ENCODE measurements around the gene FAM193A. TPM values are rescaled to one million over a fixed set of nuclear protein-coding genes. Genes with fewer than 3 reads are reported as not detected.
"Not testable (repeated sequence)": the region's sequence is repeated elsewhere in the genome, so short reads cannot be mapped to it uniquely, and the experiment has no call there.

Gene FAM193A
- total RNA-seq, 2 donors from 2014 or later, result 36.2 to 36.5 TPM

DNA sequence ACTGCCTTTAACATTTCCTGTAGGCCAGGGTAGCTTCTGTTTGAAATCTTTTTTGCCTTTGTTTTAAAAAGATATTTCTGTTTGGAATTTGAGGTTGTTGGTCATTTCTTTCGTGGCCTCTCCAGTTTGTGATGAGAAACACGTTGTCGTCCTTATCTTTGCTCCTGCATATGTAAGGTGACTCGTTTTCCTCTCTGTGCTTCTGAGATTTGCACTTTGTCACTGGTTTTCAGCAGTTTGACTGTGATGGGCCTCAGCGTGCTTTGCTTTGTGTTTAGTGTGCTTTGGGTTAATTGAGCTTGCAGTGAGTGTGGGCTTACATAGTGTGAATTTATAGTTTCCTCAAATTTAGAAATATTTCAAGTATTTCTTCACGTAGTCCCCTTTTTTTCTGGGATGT, 81.5 kb downstream of the FAM193A start:
- H3K27ac Mint-ChIP-seq, result no peak overlapping the region
- H3K36me3 Mint-ChIP-seq (ENCODE audit: insufficient read depth in 2 of 2), result peaks cover 0 to 3% of the 10 kb centered on the region in 2 donors
- DNase-seq (no peak), ATAC-seq (replicated peaks in 1 of 2) (no peak)
- no peaks in the 10 kb centered on the region for H3K27me3 Mint-ChIP-seq (ENCODE audit: low read depth)
- peaks cover 35% of the 10 kb centered on the region for H3K4me1 Mint-ChIP-seq (ENCODE audit: low read depth)
- no peak overlapping the region for H3K4me3 Mint-ChIP-seq
- no peaks in the 10 kb centered on the region for H3K9me3 Mint-ChIP-seq

GRCh38 chr4:2618729-2619128, 82.3 kb downstream of the FAM193A start:
- H3K27me3 Mint-ChIP-seq (ENCODE audit: low read depth); H3K27ac Mint-ChIP-seq; DNase-seq; H3K9me3 Mint-ChIP-seq; H3K36me3 Mint-ChIP-seq (ENCODE audit: insufficient read depth in 2 of 2); ATAC-seq (replicated peaks in 1 of 2): not testable (repeated sequence)
- Mint-ChIP-seq H3K4me3 (peak overlapping the region in 1 of 2 donors; percentile 17), H3K4me1 (ENCODE audit: low read depth) (peaks cover 34% of the 10 kb centered on the region)

DNA sequence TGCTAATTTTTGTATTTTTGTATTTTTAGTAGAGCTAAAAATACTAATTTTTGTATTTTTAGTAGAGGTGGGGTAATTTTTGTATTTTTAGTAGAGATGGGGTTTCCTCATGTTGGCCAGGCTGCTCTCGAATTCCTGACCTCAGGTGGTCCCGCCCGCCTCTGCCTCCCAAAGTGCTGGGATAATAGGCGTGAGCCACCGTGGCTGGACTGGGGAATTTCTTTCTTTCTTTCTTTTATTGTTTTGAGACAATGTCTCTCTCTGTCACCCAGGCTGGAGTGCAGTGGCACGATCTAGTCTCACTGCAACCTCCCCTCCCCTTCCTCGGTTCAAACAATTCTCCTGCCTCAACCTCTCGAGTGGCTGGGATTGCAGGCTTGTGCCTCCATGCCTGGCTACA, 83.0 kb downstream of the FAM193A start:
- Mint-ChIP-seq H3K27me3 (ENCODE audit: low read depth) (no peaks in the 10 kb centered on the region), H3K27ac (no peak overlapping the region)

DNA sequence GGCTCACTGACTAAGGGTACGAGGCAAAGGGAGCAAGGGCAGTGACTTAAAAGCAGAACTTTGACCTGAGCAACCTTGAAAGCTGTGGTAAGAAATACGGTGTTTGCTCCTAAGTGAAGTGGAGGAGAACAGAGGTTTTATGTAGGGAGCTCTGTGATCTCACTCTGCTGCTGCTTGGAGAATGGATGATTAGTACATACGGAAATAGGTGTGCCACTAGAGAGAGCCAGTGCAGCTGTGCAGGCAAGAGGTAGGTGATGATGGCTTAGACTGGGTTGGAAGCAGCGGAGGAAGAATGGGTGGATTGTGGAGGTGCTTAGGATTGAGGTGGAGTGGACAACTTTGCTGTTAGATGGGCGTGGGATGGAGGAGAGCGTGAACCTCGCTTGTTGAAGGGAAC, 85.0 kb downstream of the FAM193A start:
- Mint-ChIP-seq H3K9me3 (no peaks in the 10 kb centered on the region), H3K4me1 (ENCODE audit: low read depth) (peaks cover 29% of the 10 kb centered on the region), H3K27ac (peak overlapping the region; percentile 24), H3K27me3 (ENCODE audit: low read depth) (no peaks in the 10 kb centered on the region), H3K36me3 (ENCODE audit: insufficient read depth in 2 of 2) (peaks cover 3 to 6% of the 10 kb centered on the region in 2 donors), H3K4me3 (no peak overlapping the region)
- ATAC-seq (replicated peaks in 1 of 2) (no peak), DNase-seq (no peak)

More for the DNA sequence above, 83.0 kb downstream of the FAM193A start:
- peaks cover 0 to 3% of the 10 kb centered on the region in 2 donors for H3K36me3 Mint-ChIP-seq (ENCODE audit: insufficient read depth in 2 of 2)
- no peak overlapping the region for H3K4me3 Mint-ChIP-seq
- no peaks in the 10 kb centered on the region for H3K9me3 Mint-ChIP-seq
- DNase-seq (no peak), ATAC-seq (replicated peaks in 1 of 2) (no peak)
- H3K4me1 Mint-ChIP-seq (ENCODE audit: low read depth), result peaks cover 29% of the 10 kb centered on the region

DNA sequence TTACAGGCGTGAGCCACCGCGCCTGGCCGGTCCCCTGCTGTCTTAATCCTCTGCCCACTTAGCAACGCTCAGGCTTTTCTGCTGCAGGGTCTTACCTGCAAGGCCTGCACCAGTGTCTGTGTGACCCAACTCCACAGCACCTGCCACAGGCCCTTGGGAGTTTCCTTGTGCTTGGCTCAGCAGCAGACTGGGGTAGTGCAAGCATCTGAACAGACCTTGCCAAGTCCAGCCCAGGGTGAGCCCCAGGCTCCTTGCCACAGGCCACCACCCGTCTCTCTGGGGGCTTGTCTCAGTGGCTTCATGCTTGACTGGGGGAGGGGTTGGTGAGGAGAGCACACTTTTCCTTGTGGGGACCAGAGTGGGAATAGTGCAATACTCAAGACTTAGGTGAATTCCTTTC, 87.0 kb downstream of the FAM193A start:
- H3K4me1 Mint-ChIP-seq (ENCODE audit: low read depth), result peaks cover 20% of the 10 kb centered on the region
- no peak for DNase-seq
- H3K27ac Mint-ChIP-seq, result no peak overlapping the region
- H3K4me3 Mint-ChIP-seq, result no peak overlapping the region
- H3K36me3 Mint-ChIP-seq (ENCODE audit: insufficient read depth in 2 of 2), result peaks cover 3 to 10% of the 10 kb centered on the region in 2 donors
- no peaks in the 10 kb centered on the region for H3K9me3 Mint-ChIP-seq
- no peak for ATAC-seq (replicated peaks in 1 of 2)
- H3K27me3 Mint-ChIP-seq (ENCODE audit: low read depth), result no peaks in the 10 kb centered on the region

DNA sequence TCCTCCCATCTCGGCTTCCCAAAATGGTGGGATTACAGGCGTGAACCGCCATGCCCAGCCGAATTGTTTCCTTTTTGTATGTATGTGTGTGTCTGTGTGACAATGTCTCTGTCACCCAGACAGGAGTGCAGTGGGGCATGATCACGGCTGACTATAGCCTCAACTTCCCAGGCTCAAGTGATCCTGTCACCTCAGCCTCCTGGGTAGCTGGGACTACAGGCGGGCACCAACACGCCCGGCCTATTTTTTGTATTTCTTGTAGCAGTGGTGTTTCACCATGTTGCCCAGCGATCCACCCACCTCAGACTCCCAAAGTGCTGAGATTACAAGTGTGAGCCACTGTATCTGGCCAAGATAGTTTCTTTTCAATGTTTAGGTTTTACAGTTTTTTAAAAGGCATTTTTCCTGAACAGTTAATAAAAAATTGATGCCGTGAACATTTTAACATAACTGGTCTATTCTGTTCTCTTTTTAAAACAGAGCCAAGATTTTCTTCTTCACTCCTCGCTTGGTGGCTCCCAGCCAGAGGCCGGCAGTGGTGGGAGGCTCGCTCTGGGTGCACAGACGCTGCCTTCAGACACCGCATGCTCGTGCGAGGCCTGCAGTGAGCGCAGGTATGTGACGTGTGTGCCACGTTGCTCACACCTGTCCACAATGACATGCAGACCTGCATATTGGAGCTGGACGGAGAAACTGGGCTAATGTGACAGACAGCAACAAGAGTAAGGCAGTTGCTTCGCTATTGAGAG, 88.5 kb downstream of the FAM193A start:
- peaks cover 3 to 7% of the 10 kb centered on the region in 2 donors for H3K36me3 Mint-ChIP-seq (ENCODE audit: insufficient read depth in 2 of 2)
- H3K9me3 Mint-ChIP-seq, result no peaks in the 10 kb centered on the region
- no peaks in the 10 kb centered on the region for H3K27me3 Mint-ChIP-seq (ENCODE audit: low read depth)
- DNase-seq (no peak), ATAC-seq (replicated peaks in 1 of 2) (no peak)
- no peak overlapping the region for H3K4me3 Mint-ChIP-seq
- peaks cover 10% of the 10 kb centered on the region for H3K4me1 Mint-ChIP-seq (ENCODE audit: low read depth)
- no peak overlapping the region for H3K27ac Mint-ChIP-seq

DNA sequence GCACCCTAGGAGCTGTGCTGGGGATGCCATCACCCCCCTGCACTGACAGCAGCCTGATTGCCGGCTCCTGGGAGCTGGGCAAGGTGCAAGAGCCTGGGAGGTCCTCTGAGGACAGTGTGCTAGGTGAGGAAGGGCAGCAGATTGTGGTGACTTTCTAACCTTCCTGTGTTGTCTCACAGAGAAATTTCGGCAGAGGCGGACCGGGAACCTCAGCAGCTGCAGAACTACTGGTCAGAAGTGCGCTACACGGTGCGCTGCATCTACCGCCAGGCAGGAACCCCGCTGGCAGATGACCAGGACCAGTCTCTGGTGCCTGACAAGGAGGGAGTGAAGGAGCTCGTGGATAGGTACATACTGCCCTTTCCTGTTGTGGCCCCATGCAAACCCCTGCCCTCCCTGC, 89.8 kb downstream of the FAM193A start:
- Mint-ChIP-seq H3K27ac (no peak overlapping the region), H3K4me1 (ENCODE audit: low read depth) (peaks cover 5% of the 10 kb centered on the region), H3K36me3 (ENCODE audit: insufficient read depth in 2 of 2) (peaks cover 3 to 7% of the 10 kb centered on the region in 2 donors), H3K4me3 (no peak overlapping the region), H3K9me3 (no peaks in the 10 kb centered on the region), H3K27me3 (ENCODE audit: low read depth) (no peaks in the 10 kb centered on the region)
- no peak for DNase-seq
- no peak for ATAC-seq (replicated peaks in 1 of 2)

DNA sequence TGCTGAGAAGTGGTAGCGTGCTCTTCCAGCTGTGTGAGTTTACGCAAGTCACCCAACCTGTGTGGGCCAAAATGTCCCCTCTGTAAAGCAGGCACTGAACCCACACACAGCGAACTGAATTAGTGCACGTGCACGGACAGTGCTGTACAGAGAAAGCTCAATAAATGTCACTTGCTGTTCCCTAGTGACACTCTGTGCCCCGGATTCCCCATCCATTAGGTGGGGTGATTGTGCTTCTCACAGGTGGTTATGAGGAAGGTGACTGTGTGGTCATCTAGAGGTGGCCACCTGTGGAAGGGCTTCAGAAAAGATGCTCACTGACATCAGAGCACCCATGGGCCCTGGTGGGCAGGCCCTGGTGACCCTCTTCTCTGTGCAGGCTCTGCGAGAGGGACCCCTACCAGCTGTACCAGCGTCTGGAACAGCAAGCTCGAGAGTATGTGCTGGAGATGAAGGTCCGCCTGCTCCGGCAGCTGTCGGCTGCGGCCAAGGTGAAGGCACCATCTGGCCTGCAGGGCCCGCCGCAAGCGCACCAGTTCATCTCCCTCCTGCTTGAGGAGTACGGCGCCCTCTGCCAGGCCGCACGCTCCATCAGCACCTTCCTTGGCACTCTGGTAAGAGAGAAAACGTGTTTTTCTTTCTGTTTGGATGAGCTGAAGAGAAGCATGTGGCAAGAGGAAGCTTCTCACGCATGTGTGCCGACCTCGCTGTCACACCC, 94.3 kb downstream of the FAM193A start:
- H3K27ac Mint-ChIP-seq, result no peak overlapping the region
- no peaks in the 10 kb centered on the region for H3K27me3 Mint-ChIP-seq (ENCODE audit: low read depth)
- H3K36me3 Mint-ChIP-seq (ENCODE audit: insufficient read depth in 2 of 2), result peaks cover 0 to 6% of the 10 kb centered on the region in 2 donors
- H3K9me3 Mint-ChIP-seq, result no peaks in the 10 kb centered on the region
- ATAC-seq (replicated peaks in 1 of 2) (no peak), DNase-seq (no peak)
- no peaks in the 10 kb centered on the region for H3K4me1 Mint-ChIP-seq (ENCODE audit: low read depth)
- no peak overlapping the region for H3K4me3 Mint-ChIP-seq

DNA sequence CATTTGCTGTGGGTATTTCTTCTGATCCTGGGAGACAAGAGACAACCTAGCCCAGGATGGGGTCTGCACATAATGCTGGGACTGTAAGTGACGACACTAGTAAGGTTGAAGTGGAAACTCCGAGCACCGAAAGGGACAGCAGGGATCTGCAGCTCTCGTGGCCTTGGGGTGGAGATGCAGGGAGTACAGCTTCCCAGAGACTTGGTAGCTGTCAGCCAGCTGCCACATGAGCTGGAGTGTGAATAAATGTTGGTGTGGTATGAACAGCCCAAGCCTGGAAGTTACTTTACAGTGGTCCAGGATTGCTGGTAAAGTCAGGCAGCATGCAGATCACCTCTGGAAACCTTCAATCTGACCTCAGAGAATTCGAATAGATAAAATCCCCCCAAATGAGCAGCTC, 97.6 kb downstream of the FAM193A start:
- no peaks in the 10 kb centered on the region for H3K4me1 Mint-ChIP-seq (ENCODE audit: low read depth)
- H3K9me3 Mint-ChIP-seq, result no peaks in the 10 kb centered on the region
- H3K27ac Mint-ChIP-seq, result no peak overlapping the region
- no peaks in the 10 kb centered on the region for H3K27me3 Mint-ChIP-seq (ENCODE audit: low read depth)
- no peak overlapping the region for H3K4me3 Mint-ChIP-seq
- no peak for ATAC-seq (replicated peaks in 1 of 2)
- DNase-seq, result no peak
- peaks cover 2 to 7% of the 10 kb centered on the region in 2 donors for H3K36me3 Mint-ChIP-seq (ENCODE audit: insufficient read depth in 2 of 2)

DNA sequence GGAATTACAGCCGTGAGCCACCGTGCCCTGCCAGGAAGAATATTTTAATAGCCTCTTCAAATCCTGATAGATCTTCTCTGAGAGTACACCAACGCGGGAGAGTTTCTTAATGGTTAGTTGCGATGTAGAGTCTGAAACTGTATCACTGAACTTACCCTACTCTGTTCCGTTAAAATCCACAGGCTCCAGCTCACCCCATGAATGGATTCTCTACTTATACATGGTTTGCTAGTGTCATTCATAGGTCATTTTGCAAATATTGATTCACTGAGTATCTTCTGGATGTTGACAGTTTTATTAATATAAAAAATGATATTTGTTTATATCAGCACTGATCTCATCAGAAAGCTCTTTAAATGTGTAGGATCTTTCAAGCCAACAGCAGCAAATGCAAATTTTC, 99.9 kb downstream of the FAM193A start:
- no peaks in the 10 kb centered on the region for H3K27me3 Mint-ChIP-seq (ENCODE audit: low read depth)
- peaks cover 2 to 12% of the 10 kb centered on the region in 2 donors for H3K36me3 Mint-ChIP-seq (ENCODE audit: insufficient read depth in 2 of 2)
- H3K4me3 Mint-ChIP-seq, result no peak overlapping the region
- H3K27ac Mint-ChIP-seq, result peak overlapping the region; percentile 34
- ATAC-seq (replicated peaks in 1 of 2) (no peak), DNase-seq (no peak)
- H3K4me1 Mint-ChIP-seq (ENCODE audit: low read depth), result no peaks in the 10 kb centered on the region
- H3K9me3 Mint-ChIP-seq, result no peaks in the 10 kb centered on the region

GRCh38 chr4:2636994-2637393, 100.5 kb downstream of the FAM193A start:
- peaks cover 2 to 16% of the 10 kb centered on the region in 2 donors for H3K36me3 Mint-ChIP-seq (ENCODE audit: insufficient read depth in 2 of 2)
- H3K9me3 Mint-ChIP-seq; H3K4me3 Mint-ChIP-seq; H3K27me3 Mint-ChIP-seq (ENCODE audit: low read depth); DNase-seq; ATAC-seq (replicated peaks in 1 of 2); H3K4me1 Mint-ChIP-seq (ENCODE audit: low read depth); H3K27ac Mint-ChIP-seq: not testable (repeated sequence)

DNA sequence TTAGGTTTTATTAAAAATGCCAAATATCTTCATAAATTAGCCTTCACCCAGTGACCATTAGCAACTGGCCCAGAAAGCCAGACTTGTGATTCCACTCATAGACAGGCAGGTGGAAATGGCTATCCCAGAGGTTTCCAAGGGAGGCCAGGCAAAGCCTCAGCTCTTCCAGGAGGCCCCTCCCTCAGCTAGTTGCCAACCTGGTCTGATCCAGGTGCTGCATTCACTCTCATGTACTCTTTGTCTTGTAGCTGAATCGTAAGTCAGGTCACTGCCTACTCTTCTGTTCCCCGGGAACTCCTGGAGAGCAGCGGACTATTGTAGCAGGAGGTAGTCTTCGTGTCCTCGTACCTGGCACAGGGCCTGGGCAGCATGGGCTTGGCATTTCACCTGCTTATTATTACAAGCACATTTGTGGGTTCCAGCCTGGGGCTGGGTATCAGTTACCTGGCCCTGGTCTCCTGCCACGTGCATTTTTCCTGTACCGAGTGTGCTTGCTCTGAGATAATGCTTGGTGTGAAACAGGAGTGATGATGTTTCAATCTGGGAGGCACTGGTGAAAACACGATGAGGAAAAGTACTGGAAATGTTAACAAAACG, 101.6 kb downstream of the FAM193A start:
- Mint-ChIP-seq H3K36me3 (ENCODE audit: insufficient read depth in 2 of 2) (peaks cover 2 to 16% of the 10 kb centered on the region in 2 donors), H3K27ac (no peak overlapping the region), H3K9me3 (no peaks in the 10 kb centered on the region), H3K4me3 (no peak overlapping the region), H3K27me3 (ENCODE audit: low read depth) (no peaks in the 10 kb centered on the region), H3K4me1 (ENCODE audit: low read depth) (no peaks in the 10 kb centered on the region)
- ATAC-seq (replicated peaks in 1 of 2) (no peak), DNase-seq (no peak)

- no peaks in the 10 kb centered on the region for H3K4me1 Mint-ChIP-seq (ENCODE audit: low read depth)
- no peak for DNase-seq
- no peaks in the 10 kb centered on the region for H3K27me3 Mint-ChIP-seq (ENCODE audit: low read depth)
- no peak overlapping the region for H3K4me3 Mint-ChIP-seq
- peaks cover 2 to 13% of the 10 kb centered on the region in 2 donors for H3K36me3 Mint-ChIP-seq (ENCODE audit: insufficient read depth in 2 of 2)
- no peaks in the 10 kb centered on the region for H3K9me3 Mint-ChIP-seq
- ATAC-seq (replicated peaks in 1 of 2), result no peak
- peak overlapping the region; percentile 38 for H3K27ac Mint-ChIP-seq
These were observed 102.3 kb downstream of the FAM193A start for GRCh38 chr4:2638730-2639129.

All from activated T-cell treated with anti-CD3 and anti-CD28 coated beads, Interleukin-2, amount 50 U/mL, for 72 hours (primary cell).